ENCODE data around the gene BTN3A1. TPM values are rescaled to one million over a fixed set of nuclear protein-coding genes. Genes with fewer than 3 reads are reported as not detected.

Gene BTN3A1
- total and polyA plus RNA-seq, 2 of the 13 experiments (the other 11 are each of a cell fraction or from before 2014, with no cell fraction given), result 13.3 to 14.0 TPM

DNA sequence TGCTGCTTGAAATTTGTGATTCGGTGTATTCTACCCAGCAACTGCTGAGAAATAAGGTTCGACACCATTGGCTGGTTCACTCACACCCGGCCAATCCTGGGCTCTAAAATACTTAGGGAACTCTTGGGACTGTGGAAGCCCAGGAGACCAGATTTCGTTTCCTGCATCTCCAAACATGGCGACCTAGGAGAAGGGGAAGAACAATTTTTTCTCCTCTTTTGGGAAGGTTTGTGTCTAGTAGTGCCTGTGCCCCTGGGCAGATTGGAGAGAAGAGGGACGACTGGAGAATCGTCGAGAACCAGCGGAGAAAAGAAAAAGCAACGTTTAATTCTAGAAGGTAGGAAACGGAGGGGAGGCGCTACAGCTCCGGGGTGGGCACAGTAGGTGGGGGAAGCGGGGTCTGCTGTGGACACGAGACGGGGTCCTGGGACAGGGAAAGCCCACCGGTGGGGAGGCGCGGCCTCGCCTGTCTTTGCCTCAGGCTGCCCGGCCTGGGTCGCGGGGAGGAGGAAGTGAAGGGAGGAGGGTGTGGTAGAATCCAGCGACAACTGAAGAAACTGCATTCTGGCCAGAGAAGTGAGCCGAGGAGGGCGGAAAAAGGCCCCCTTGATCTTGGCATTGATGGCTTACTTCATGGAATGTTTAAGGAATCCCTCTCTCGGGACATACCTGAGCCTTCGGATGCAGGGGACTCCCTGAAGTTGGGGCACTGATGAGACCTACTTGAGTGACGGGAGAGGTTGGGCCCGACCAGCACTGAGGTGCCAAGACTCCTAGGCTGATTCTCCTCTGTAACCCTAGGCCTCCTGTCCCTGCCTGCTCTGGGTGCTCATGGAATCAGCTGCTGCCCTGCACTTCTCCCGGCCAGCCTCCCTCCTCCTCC is 56.0 kb downstream of the BTN3A1 start, which contains the start of gene BTN2A1 (continued):
- TF ChIP-seq SMARCC2 (IDR thresholded peaks at IDR 0.05) (no peak), CAMTA2 (CRISPR knock-in tag; IDR thresholded peaks at IDR 0.05; ENCODE audit: borderline replicate concordance) (no peak), POLR2G (IDR thresholded peaks at IDR 0.05; ENCODE audit: low read depth, low read length) (peak; percentile 85), ELF3 (CRISPR knock-in tag; IDR thresholded peaks at IDR 0.05) (peak; percentile 59), ZNF7 (CRISPR knock-in tag; IDR thresholded peaks at IDR 0.05) (no peak), NFE2 (CRISPR knock-in tag; IDR thresholded peaks at IDR 0.05) (no peak), THYN1 (CRISPR knock-in tag; IDR thresholded peaks at IDR 0.05; ENCODE audit: borderline replicate concordance, low read depth) (no peak), ZKSCAN1 (IDR thresholded peaks at IDR 0.05; ENCODE audit: low read length) (no peak), CHCHD3 (CRISPR knock-in tag; IDR thresholded peaks at IDR 0.05) (no peak), SKI (IDR thresholded peaks at IDR 0.05; ENCODE audit: partially characterized antibody) (no peak), ZNF382 (CRISPR knock-in tag; IDR thresholded peaks at IDR 0.05; ENCODE audit: borderline replicate concordance) (no peak), BORCS8-MEF2B (CRISPR knock-in tag; IDR thresholded peaks at IDR 0.05) (no peak), TGIF2 (CRISPR knock-in tag; IDR thresholded peaks at IDR 0.05) (peak; percentile 53; the same call in 1 of the 2 replicates), SRSF9 (IDR thresholded peaks at IDR 0.05; ENCODE audit: borderline replicate concordance, insufficient read depth, low read depth, low read length, poor library complexity, severe bottlenecking) (no peak), ZNF780A (CRISPR knock-in tag; IDR thresholded peaks at IDR 0.05) (no peak)
- TF ChIP-seq, protein P1, sequence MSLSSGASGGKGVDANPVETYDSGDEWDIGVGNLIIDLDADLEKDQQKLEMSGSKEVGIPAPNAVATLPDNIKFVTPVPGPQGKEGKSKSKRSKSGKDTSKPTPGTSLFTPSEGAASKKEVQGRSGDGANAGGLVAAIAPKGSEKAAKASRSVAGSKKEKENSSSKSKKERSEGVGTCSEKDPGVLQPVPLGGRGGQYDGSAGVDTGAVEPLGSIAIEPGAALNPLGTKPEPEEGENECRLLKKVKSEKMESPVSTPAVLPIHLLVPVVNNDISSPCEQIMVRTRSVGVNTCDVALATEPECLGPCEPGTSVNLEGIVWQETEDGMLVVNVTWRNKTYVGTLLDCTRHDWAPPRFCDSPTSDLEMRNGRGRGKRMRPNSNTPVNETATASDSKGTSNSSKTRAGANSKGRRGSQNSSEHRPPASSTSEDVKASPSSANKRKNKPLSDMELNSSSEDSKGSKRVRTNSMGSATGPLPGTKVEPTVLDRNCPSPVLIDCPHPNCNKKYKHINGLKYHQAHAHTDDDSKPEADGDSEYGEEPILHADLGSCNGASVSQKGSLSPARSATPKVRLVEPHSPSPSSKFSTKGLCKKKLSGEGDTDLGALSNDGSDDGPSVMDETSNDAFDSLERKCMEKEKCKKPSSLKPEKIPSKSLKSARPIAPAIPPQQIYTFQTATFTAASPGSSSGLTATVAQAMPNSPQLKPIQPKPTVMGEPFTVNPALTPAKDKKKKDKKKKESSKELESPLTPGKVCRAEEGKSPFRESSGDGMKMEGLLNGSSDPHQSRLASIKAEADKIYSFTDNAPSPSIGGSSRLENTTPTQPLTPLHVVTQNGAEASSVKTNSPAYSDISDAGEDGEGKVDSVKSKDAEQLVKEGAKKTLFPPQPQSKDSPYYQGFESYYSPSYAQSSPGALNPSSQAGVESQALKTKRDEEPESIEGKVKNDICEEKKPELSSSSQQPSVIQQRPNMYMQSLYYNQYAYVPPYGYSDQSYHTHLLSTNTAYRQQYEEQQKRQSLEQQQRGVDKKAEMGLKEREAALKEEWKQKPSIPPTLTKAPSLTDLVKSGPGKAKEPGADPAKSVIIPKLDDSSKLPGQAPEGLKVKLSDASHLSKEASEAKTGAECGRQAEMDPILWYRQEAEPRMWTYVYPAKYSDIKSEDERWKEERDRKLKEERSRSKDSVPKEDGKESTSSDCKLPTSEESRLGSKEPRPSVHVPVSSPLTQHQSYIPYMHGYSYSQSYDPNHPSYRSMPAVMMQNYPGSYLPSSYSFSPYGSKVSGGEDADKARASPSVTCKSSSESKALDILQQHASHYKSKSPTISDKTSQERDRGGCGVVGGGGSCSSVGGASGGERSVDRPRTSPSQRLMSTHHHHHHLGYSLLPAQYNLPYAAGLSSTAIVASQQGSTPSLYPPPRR (CRISPR knock-in tag; IDR thresholded peaks at IDR 0.05; ENCODE audit: borderline replicate concordance), result no peak
- TF ChIP-seq, protein P2, sequence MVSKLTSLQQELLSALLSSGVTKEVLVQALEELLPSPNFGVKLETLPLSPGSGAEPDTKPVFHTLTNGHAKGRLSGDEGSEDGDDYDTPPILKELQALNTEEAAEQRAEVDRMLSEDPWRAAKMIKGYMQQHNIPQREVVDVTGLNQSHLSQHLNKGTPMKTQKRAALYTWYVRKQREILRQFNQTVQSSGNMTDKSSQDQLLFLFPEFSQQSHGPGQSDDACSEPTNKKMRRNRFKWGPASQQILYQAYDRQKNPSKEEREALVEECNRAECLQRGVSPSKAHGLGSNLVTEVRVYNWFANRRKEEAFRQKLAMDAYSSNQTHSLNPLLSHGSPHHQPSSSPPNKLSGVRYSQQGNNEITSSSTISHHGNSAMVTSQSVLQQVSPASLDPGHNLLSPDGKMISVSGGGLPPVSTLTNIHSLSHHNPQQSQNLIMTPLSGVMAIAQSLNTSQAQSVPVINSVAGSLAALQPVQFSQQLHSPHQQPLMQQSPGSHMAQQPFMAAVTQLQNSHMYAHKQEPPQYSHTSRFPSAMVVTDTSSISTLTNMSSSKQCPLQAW (CRISPR knock-in tag; IDR thresholded peaks at IDR 0.05), result 0 out of 2 replicates have a peak, but pooled peaks have one; percentile 19
- TF ChIP-seq, protein P3, sequence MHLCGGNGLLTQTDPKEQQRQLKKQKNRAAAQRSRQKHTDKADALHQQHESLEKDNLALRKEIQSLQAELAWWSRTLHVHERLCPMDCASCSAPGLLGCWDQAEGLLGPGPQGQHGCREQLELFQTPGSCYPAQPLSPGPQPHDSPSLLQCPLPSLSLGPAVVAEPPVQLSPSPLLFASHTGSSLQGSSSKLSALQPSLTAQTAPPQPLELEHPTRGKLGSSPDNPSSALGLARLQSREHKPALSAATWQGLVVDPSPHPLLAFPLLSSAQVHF (CRISPR knock-in tag; IDR thresholded peaks at IDR 0.05), result peak; percentile 43; the same call in 1 of the 2 replicates
- TF ChIP-seq, protein P4, sequence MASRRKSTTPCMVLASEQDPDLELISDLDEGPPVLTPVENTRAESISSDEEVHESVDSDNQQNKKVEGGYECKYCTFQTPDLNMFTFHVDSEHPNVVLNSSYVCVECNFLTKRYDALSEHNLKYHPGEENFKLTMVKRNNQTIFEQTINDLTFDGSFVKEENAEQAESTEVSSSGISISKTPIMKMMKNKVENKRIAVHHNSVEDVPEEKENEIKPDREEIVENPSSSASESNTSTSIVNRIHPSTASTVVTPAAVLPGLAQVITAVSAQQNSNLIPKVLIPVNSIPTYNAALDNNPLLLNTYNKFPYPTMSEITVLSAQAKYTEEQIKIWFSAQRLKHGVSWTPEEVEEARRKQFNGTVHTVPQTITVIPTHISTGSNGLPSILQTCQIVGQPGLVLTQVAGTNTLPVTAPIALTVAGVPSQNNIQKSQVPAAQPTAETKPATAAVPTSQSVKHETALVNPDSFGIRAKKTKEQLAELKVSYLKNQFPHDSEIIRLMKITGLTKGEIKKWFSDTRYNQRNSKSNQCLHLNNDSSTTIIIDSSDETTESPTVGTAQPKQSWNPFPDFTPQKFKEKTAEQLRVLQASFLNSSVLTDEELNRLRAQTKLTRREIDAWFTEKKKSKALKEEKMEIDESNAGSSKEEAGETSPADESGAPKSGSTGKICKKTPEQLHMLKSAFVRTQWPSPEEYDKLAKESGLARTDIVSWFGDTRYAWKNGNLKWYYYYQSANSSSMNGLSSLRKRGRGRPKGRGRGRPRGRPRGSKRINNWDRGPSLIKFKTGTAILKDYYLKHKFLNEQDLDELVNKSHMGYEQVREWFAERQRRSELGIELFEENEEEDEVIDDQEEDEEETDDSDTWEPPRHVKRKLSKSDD (CRISPR knock-in tag; IDR thresholded peaks at IDR 0.05; ENCODE audit: low read depth), result no peak
